ENCODE measurements around the gene C1QTNF8.
"Not testable (repeated sequence)": the region's sequence is repeated elsewhere in the genome, so short reads cannot be mapped to it uniquely, and the experiment has no call there.

The C1QTNF8 gene

GRCh38 chr16:1091992-1092552 is 4.0 kb downstream of the C1QTNF8 start:
- no peak for DNase-seq

- DNase-seq, result no peak
These were observed 5.1 kb downstream of the C1QTNF8 start for GRCh38 chr16:1090620-1091587.

- DNase-seq, result no peak
These were observed 6.0 kb downstream of the C1QTNF8 start for GRCh38 chr16:1089822-1090619.

GRCh38 chr16:1089439-1089821 is 6.6 kb downstream of the C1QTNF8 start:
- DNase-seq, result no peak

GRCh38 chr16:1088295-1089170 is 7.5 kb downstream of the C1QTNF8 start:
- no peak for DNase-seq

GRCh38 chr16:1086443-1086842 is 9.6 kb downstream of the C1QTNF8 start:
- not testable (repeated sequence) for DNase-seq

- DNase-seq, result no peak
These were observed 11.1 kb downstream of the C1QTNF8 start for GRCh38 chr16:1084971-1085370.

GRCh38 chr16:1082952-1083675 is 12.9 kb downstream of the C1QTNF8 start:
- DNase-seq, result no peak

- DNase-seq, result no peak
These were observed 13.6 kb downstream of the C1QTNF8 start for GRCh38 chr16:1082266-1082951.

GRCh38 chr16:1081734-1082265 is 14.2 kb downstream of the C1QTNF8 start:
- DNase-seq, result no peak

GRCh38 chr16:1080801-1081733 is 15.0 kb downstream of the C1QTNF8 start:
- no peak for DNase-seq

GRCh38 chr16:1079786-1080525 is 16.1 kb downstream of the C1QTNF8 start:
- no peak for DNase-seq

- no peak for DNase-seq
These were observed 16.7 kb downstream of the C1QTNF8 start for GRCh38 chr16:1079341-1079740.

GRCh38 chr16:1078579-1079021 is 17.4 kb downstream of the C1QTNF8 start:
- DNase-seq, result no peak

GRCh38 chr16:1077877-1078578 is 18.0 kb downstream of the C1QTNF8 start:
- no peak for DNase-seq

- DNase-seq, result no peak
These were observed 19.1 kb downstream of the C1QTNF8 start for GRCh38 chr16:1076801-1077576.

- DNase-seq, result no peak
These were observed 20.5 kb downstream of the C1QTNF8 start for GRCh38 chr16:1075546-1075945.

GRCh38 chr16:1074379-1074649 is 21.7 kb downstream of the C1QTNF8 start:
- DNase-seq, result no peak

Data from stimulated activated CD4-positive, alpha-beta T cell treated with anti-CD3 and anti-CD28 coated beads, Interleukin-2, amount 100 ng/mL, for 48 hours (primary cell).